ENCODE data around the gene ARHGAP5.

DNA sequence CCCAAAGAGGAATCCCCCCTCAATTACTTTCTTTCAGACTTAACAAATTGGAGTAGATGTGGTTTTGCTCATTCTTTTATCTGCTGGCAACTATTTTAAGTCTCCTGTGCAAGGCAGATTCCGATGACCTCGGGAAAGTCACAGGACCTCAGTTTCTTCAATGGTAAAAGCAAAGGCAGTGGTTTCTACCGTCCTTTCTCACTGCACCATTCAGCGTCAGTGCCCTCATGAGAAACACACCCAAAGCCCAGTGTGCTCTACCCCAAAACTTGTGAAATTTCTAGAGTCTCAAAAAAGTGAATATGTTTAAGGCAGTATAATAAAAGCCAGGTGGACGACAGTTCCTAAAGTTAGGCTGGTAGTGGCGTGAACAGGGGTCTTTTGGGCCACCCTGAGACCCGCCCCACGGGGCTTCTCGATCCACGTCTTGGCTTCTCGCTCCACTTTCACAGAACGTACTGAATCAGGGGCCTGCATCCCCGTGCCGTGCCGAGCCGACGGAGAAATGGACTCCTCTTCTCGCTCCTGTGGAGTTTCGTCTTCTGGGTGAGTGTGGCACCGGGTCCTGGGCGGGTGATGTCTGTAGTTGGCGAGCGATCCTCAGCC, 1.3 kb upstream of the ARHGAP5 start:
- TF ChIP-seq, protein P1, sequence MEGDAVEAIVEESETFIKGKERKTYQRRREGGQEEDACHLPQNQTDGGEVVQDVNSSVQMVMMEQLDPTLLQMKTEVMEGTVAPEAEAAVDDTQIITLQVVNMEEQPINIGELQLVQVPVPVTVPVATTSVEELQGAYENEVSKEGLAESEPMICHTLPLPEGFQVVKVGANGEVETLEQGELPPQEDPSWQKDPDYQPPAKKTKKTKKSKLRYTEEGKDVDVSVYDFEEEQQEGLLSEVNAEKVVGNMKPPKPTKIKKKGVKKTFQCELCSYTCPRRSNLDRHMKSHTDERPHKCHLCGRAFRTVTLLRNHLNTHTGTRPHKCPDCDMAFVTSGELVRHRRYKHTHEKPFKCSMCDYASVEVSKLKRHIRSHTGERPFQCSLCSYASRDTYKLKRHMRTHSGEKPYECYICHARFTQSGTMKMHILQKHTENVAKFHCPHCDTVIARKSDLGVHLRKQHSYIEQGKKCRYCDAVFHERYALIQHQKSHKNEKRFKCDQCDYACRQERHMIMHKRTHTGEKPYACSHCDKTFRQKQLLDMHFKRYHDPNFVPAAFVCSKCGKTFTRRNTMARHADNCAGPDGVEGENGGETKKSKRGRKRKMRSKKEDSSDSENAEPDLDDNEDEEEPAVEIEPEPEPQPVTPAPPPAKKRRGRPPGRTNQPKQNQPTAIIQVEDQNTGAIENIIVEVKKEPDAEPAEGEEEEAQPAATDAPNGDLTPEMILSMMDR (IDR thresholded peaks at IDR 0.05) = no peak
- TF ChIP-seq ZFX (IDR thresholded peaks at IDR 0.05; ENCODE audit: borderline replicate concordance) = no peak
